ENCODE results near the gene TMEM63C. TPM values are rescaled to one million over a fixed set of nuclear protein-coding genes. Genes with fewer than 3 reads are reported as not detected.

The TMEM63C gene
- total RNA-seq, 4 donors from 2014 or later: 20.1 to 60.2 (median 33.9) TPM

GRCh38 chr14:77268989-77269600, 87.5 kb downstream of the TMEM63C start:
- 25% methylated on average over 8 of the region's 8 CpGs; no CpG with 5 or more reads in 1 of the 2 donors for WGBS, 2 donors (ENCODE audit: low coverage in 1 of 2)
- in situ Hi-C loops (cut with MboI; ENCODE audit: low pct_ligation_motif_present in 1 of 4, low pct_unique_long_range_greater_than_20kb in 1 of 4, low sequenced_read_pairs in 3 of 4): no loop called here
- H3K27ac ChIP-seq: no peak overlapping the region
- H3K27me3 ChIP-seq: peaks cover 49% of the 10 kb centered on the region
- intact Hi-C loops (cut with DNase I; ENCODE audit: low total_unique reads): no loop called here
- peaks cover 0 to 3% of the 10 kb centered on the region in 2 donors for H3K9me3 ChIP-seq
- no peaks in the 10 kb centered on the region for H3K36me3 ChIP-seq
- no peak overlapping the region for H3K4me3 ChIP-seq
- peaks cover 0 to 6% (median 2%) of the 10 kb centered on the region in 4 donors for H3K4me1 ChIP-seq
- TF ChIP-seq POLR2AphosphoS5 (IDR thresholded peaks at IDR 0.05) (no peak), EP300 (IDR thresholded peaks at IDR 0.05; ENCODE audit: low read depth) (no peak)
- no peak for DNase-seq

GRCh38 chr14:77270361-77271112, 88.9 kb downstream of the TMEM63C start:
- in situ Hi-C loops (cut with MboI; ENCODE audit: low pct_ligation_motif_present in 1 of 4, low pct_unique_long_range_greater_than_20kb in 1 of 4, low sequenced_read_pairs in 3 of 4): no loop called here
- no peak overlapping the region for H3K4me3 ChIP-seq
- WGBS, 2 donors (ENCODE audit: low coverage in 1 of 2): 0 to 10% methylated on average over 1 to 60 of the region's 84 CpGs

DNA sequence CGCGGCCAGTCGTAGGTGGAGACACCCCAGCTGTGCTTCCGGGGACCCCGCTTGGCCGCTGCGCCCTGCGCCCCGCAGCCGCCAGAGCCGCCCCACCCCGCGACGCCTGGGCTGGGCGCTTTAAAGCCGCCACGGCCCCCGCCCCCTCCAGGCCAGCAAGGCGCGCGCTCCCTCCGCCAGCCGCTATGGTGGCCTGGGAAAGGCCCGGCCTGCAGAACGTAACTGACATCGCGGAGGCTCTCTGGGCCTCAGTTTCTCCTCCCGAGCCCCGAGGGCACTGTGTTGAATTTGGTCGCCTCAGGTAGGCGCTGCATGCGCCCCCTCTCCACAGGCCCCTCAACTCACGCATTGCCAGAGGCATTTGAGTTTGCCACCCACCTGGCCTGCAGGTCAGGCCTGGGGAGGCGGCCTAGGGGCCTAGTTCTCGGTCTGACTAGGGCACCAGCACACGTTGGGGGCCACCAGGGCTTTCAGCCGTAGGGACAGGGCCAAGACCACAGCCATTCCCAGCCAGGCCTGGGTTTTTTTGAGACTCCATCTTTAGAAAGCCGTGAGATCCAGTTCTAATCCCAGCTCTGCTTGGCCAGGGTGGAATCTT, 89.6 kb downstream of the TMEM63C start, which contains the start of gene NGB:
Gene NGB (minus strand): TSS at position 94 of the 598 bp plus-strand sequence. CDS start 269 bp downstream, outside the sequence.
- DNase-seq: no peak
- Histone ChIP-seq H3K9me3 (peaks cover 0 to 3% of the 10 kb centered on the region in 2 donors), H3K27me3 (peaks cover 49% of the 10 kb centered on the region), H3K27ac (no peak within 1 kb of the TSS), H3K4me1 (peaks cover 0 to 6% (median 2%) of the 10 kb centered on the region in 4 donors), H3K36me3 (no peaks in the 10 kb centered on the region), H3K4me3 (no peak within 1 kb of the TSS)
- TF ChIP-seq EP300 (IDR thresholded peaks at IDR 0.05; ENCODE audit: low read depth): no peak
- TF ChIP-seq POLR2A (IDR thresholded peaks at IDR 0.05): no peak
- TF ChIP-seq, protein P1, sequence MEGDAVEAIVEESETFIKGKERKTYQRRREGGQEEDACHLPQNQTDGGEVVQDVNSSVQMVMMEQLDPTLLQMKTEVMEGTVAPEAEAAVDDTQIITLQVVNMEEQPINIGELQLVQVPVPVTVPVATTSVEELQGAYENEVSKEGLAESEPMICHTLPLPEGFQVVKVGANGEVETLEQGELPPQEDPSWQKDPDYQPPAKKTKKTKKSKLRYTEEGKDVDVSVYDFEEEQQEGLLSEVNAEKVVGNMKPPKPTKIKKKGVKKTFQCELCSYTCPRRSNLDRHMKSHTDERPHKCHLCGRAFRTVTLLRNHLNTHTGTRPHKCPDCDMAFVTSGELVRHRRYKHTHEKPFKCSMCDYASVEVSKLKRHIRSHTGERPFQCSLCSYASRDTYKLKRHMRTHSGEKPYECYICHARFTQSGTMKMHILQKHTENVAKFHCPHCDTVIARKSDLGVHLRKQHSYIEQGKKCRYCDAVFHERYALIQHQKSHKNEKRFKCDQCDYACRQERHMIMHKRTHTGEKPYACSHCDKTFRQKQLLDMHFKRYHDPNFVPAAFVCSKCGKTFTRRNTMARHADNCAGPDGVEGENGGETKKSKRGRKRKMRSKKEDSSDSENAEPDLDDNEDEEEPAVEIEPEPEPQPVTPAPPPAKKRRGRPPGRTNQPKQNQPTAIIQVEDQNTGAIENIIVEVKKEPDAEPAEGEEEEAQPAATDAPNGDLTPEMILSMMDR (IDR thresholded peaks at IDR 0.05): no peak
- no peak for TF ChIP-seq POLR2AphosphoS5 (IDR thresholded peaks at IDR 0.05)
- 31 to 50% methylated on average over 1 to 10 of the region's 38 CpGs for WGBS, 2 donors (ENCODE audit: low coverage in 1 of 2)
- intact Hi-C loops (cut with DNase I; ENCODE audit: low total_unique reads) (no loop called here), in situ Hi-C loops (cut with MboI; ENCODE audit: low pct_ligation_motif_present in 1 of 4, low pct_unique_long_range_greater_than_20kb in 1 of 4, low sequenced_read_pairs in 3 of 4) (no loop called here)

More at GRCh38 chr14:77270361-77271112, 88.9 kb downstream of the TMEM63C start:
- Histone ChIP-seq H3K27me3 (peaks cover 49% of the 10 kb centered on the region), H3K9me3 (peaks cover 0 to 3% of the 10 kb centered on the region in 2 donors), H3K27ac (no peak overlapping the region), H3K36me3 (no peaks in the 10 kb centered on the region), H3K4me1 (peaks cover 0 to 6% (median 2%) of the 10 kb centered on the region in 4 donors)
- intact Hi-C loops (cut with DNase I; ENCODE audit: low total_unique reads): loop anchor here (1.0 kb wide), 1 partner anchor 38 kb away; no protein-coding TSS in a partner anchor
- no peak for DNase-seq
- no peak for TF ChIP-seq POLR2AphosphoS5 (IDR thresholded peaks at IDR 0.05)
- TF ChIP-seq, protein P1 (IDR thresholded peaks at IDR 0.05): no peak
- TF ChIP-seq EP300 (IDR thresholded peaks at IDR 0.05; ENCODE audit: low read depth): no peak
- TF ChIP-seq POLR2A (IDR thresholded peaks at IDR 0.05): no peak

GRCh38 chr14:77272261-77272660, 90.7 kb downstream of the TMEM63C start:
- Histone ChIP-seq H3K27me3 (peaks cover 49% of the 10 kb centered on the region), H3K27ac (no peak overlapping the region), H3K9me3 (peaks cover 0 to 3% of the 10 kb centered on the region in 2 donors), H3K4me3 (no peak overlapping the region), H3K36me3 (no peaks in the 10 kb centered on the region), H3K4me1 (peaks cover 0 to 6% (median 2%) of the 10 kb centered on the region in 4 donors)
- no peak for TF ChIP-seq POLR2A (IDR thresholded peaks at IDR 0.05)
- TF ChIP-seq, protein P1 (IDR thresholded peaks at IDR 0.05): no peak
- no peak for TF ChIP-seq EP300 (IDR thresholded peaks at IDR 0.05; ENCODE audit: low read depth)
- TF ChIP-seq POLR2AphosphoS5 (IDR thresholded peaks at IDR 0.05): no peak
- DNase-seq: no peak
- intact Hi-C loops (cut with DNase I; ENCODE audit: low total_unique reads) (no loop called here), in situ Hi-C loops (cut with MboI; ENCODE audit: low pct_ligation_motif_present in 1 of 4, low pct_unique_long_range_greater_than_20kb in 1 of 4, low sequenced_read_pairs in 3 of 4) (no loop called here)
- WGBS, 2 donors (ENCODE audit: low coverage in 1 of 2): 80 to 83% methylated on average over 1 to 4 of the region's 4 CpGs
